ENCODE data around the gene FFAR3.

- no peak for TF ChIP-seq FOXA1 (IDR thresholded peaks at IDR 0.05)
- TF ChIP-seq YY1 (IDR thresholded peaks at IDR 0.05) = no peak
- no peak for TF ChIP-seq CTCF (IDR thresholded peaks at IDR 0.05; ENCODE audit: low read depth, low read length, missing input control)
- no peak for TF ChIP-seq RXRA (IDR thresholded peaks at IDR 0.05)
- TF ChIP-seq RAD21 (IDR thresholded peaks at IDR 0.05) = no peak
- no peak for TF ChIP-seq SP1 (IDR thresholded peaks at IDR 0.05)
- no peak for TF ChIP-seq JUND (IDR thresholded peaks at IDR 0.05)
These were observed 3.4 kb upstream of the FFAR3 start for GRCh38 chr19:35354898-35355297.
